SKM-1 treated with dmso at 0.1 percent for 144 hours (cell line): ENCODE measurements around the gene CCDC40.
"Not testable (repeated sequence)": the region's sequence is repeated elsewhere in the genome, so short reads cannot be mapped to it uniquely, and the experiment has no call there.

Source experiments
- DNase-seq: peaks from one replicate; lab custom pipeline; 2025; ENCODE audit not compliant: unreplicated experiment; lab: John Stamatoyannopoulos, UW

CCDC40 gene

GRCh38 chr17:80043963-80044362, 7.5 kb downstream of the CCDC40 start:
- no peak for DNase-seq

- no peak for DNase-seq
Observed at GRCh38 chr17:80045703-80046102, 9.3 kb downstream of the CCDC40 start.

GRCh38 chr17:80046709-80047108, 10.3 kb downstream of the CCDC40 start:
- not testable (repeated sequence) for DNase-seq

GRCh38 chr17:80047176-80047575, 10.7 kb downstream of the CCDC40 start:
- DNase-seq = no peak

- no peak for DNase-seq
Observed at GRCh38 chr17:80049986-80050385, 13.5 kb downstream of the CCDC40 start.

- DNase-seq = no peak
Observed at GRCh38 chr17:80050706-80051105, 14.3 kb downstream of the CCDC40 start.

GRCh38 chr17:80051681-80052080, 15.2 kb downstream of the CCDC40 start:
- DNase-seq = no peak

- DNase-seq = no peak
Observed at GRCh38 chr17:80053102-80053501, 16.7 kb downstream of the CCDC40 start.

GRCh38 chr17:80055597-80055996, 19.2 kb downstream of the CCDC40 start:
- no peak for DNase-seq

GRCh38 chr17:80058311-80058955, 22.0 kb downstream of the CCDC40 start:
- no peak for DNase-seq

- no peak for DNase-seq
Observed at GRCh38 chr17:80060644-80061043, 24.2 kb downstream of the CCDC40 start.

- no peak for DNase-seq
Observed at GRCh38 chr17:80061421-80061820, 25.0 kb downstream of the CCDC40 start.

- DNase-seq = no peak
Observed at GRCh38 chr17:80063830-80064585, 27.6 kb downstream of the CCDC40 start.

- DNase-seq = no peak
Observed at GRCh38 chr17:80064696-80065095, 28.3 kb downstream of the CCDC40 start.

- no peak for DNase-seq
Observed at GRCh38 chr17:80065478-80066170, 29.2 kb downstream of the CCDC40 start.

GRCh38 chr17:80067393-80067986, 31.0 kb downstream of the CCDC40 start:
- no peak for DNase-seq

GRCh38 chr17:80068301-80069222, 32.1 kb downstream of the CCDC40 start:
- no peak for DNase-seq

- no peak for DNase-seq
Observed at GRCh38 chr17:80070375-80071115, 34.1 kb downstream of the CCDC40 start.

GRCh38 chr17:80071116-80071841, 34.8 kb downstream of the CCDC40 start:
- no peak for DNase-seq
